Neural crest cell (in vitro differentiated cells): Measurements from ENCODE around the gene HOXA2. TPM values are rescaled to one million over a fixed set of nuclear protein-coding genes. Genes with fewer than 3 reads are reported as not detected.

Source experiments
- DNase-seq: peaks from one replicate; pipeline ENCODE4 v3.0.0; 2021; ENCODE audit warnings: low read depth, mixed read lengths, low spot score
- H3K27ac Mint-ChIP-seq: one replicate; pipeline ENCODE4 v1.8.0; 2021; ENCODE audit warnings: mild to moderate bottlenecking, mixed read lengths; ENCODE audit not compliant: unreplicated experiment
- H3K27me3 Mint-ChIP-seq: 2 replicates; pipeline ENCODE4 v1.8.0; 2021; ENCODE audit warnings: low read depth, mild to moderate bottlenecking, mixed read lengths
- H3K36me3 Mint-ChIP-seq: 2 replicates; pipeline ENCODE4 v1.8.0; 2021; ENCODE audit warnings: low read depth, mild to moderate bottlenecking, mixed read lengths
- H3K4me1 Mint-ChIP-seq: 2 replicates; pipeline ENCODE4 v1.8.0; 2021; ENCODE audit warnings: mixed read lengths
- H3K4me3 Mint-ChIP-seq: one replicate; pipeline ENCODE4 v1.8.0; 2021; ENCODE audit warnings: mild to moderate bottlenecking, mixed read lengths
- H3K9me3 Mint-ChIP-seq: 2 replicates; pipeline ENCODE4 v1.8.0; 2021; ENCODE audit warnings: mixed read lengths
- CTCF ChIP-seq: fragments of 200-600 bp; sonication (generic); conservative IDR thresholded peaks from 2 replicates; pipeline ENCODE4 v1.5.0; 2021; ENCODE audit warnings: antibody characterized with exemption, mild to moderate bottlenecking
- total RNA-seq: library from RNA; stranded (reverse); gene quantifications from 2 replicates; pipeline ENCODE4 v1.2.1, GENCODE V29; 2021

HOXA2 gene
- total RNA-seq, 1 donor from 2014 or later, result 41.6 TPM

- H3K27me3 Mint-ChIP-seq, result peaks cover 94% of the 10 kb centered on the region
- H3K4me3 Mint-ChIP-seq, result peak overlapping the region; percentile 68
- no peaks in the 10 kb centered on the region for H3K9me3 Mint-ChIP-seq
- no peak overlapping the region for H3K27ac Mint-ChIP-seq
- no peak for DNase-seq
- no peak for TF ChIP-seq CTCF
- H3K36me3 Mint-ChIP-seq, result peaks cover 3% of the 10 kb centered on the region
- peaks cover 15% of the 10 kb centered on the region for H3K4me1 Mint-ChIP-seq
Observed at GRCh38 chr7:27128776-27129728, 26.6 kb upstream of the HOXA2 start.

- Mint-ChIP-seq H3K27ac (no peak overlapping the region), H3K36me3 (no peaks in the 10 kb centered on the region), H3K9me3 (no peaks in the 10 kb centered on the region), H3K27me3 (peaks cover 94% of the 10 kb centered on the region), H3K4me3 (peak overlapping the region; percentile 68), H3K4me1 (peaks cover 18% of the 10 kb centered on the region)
- TF ChIP-seq CTCF, result no peak
- DNase-seq, result no peak
Observed at GRCh38 chr7:27128034-27128433, 25.6 kb upstream of the HOXA2 start.

GRCh38 chr7:27126596-27127327 is 24.3 kb upstream of the HOXA2 start:
- H3K9me3 Mint-ChIP-seq, result no peaks in the 10 kb centered on the region
- H3K4me1 Mint-ChIP-seq, result peaks cover 22% of the 10 kb centered on the region
- no peak for DNase-seq
- TF ChIP-seq CTCF, result no peak
- H3K27ac Mint-ChIP-seq, result no peak overlapping the region
- peaks cover 94% of the 10 kb centered on the region for H3K27me3 Mint-ChIP-seq
- no peaks in the 10 kb centered on the region for H3K36me3 Mint-ChIP-seq
- H3K4me3 Mint-ChIP-seq, result no peak overlapping the region

- DNase-seq, result no peak
- Mint-ChIP-seq H3K4me1 (peaks cover 22% of the 10 kb centered on the region), H3K9me3 (no peaks in the 10 kb centered on the region), H3K27ac (no peak overlapping the region), H3K27me3 (peaks cover 94% of the 10 kb centered on the region), H3K4me3 (peak overlapping the region; percentile 12), H3K36me3 (no peaks in the 10 kb centered on the region)
- no peak for TF ChIP-seq CTCF
Observed at GRCh38 chr7:27125986-27126394, 23.5 kb upstream of the HOXA2 start.

- Mint-ChIP-seq H3K9me3 (no peaks in the 10 kb centered on the region), H3K27ac (no peak overlapping the region), H3K27me3 (peaks cover 99% of the 10 kb centered on the region), H3K4me1 (peaks cover 22% of the 10 kb centered on the region), H3K4me3 (peak overlapping the region; percentile 83), H3K36me3 (no peaks in the 10 kb centered on the region)
- no peak for TF ChIP-seq CTCF
- no peak for DNase-seq
Observed at GRCh38 chr7:27124902-27125689, 22.6 kb upstream of the HOXA2 start.
